H1 (cell line): Measurements from ENCODE around the gene MUC5B. TPM values are rescaled to one million over a fixed set of nuclear protein-coding genes. Genes with fewer than 3 reads are reported as not detected.

Experiments
- CTCF ChIA-PET: fragments of 300-600 bp; sonication (Branson Sonifier 250); formaldehyde crosslinking; loops from one replicate; lab custom pipeline; 2021; ENCODE audit not compliant: partially characterized antibody; lab: Charles Lee
- POLR2A ChIA-PET: fragments of 300-600 bp; sonication (Branson Sonifier 250); formaldehyde crosslinking; loops from one replicate; lab custom pipeline; 2021; ENCODE audit warnings: inconsistent platforms; ENCODE audit not compliant: partially characterized antibody; lab: Charles Lee
- DNase-seq, 2 experiments: peaks; one replicate each; pipeline versions ENCODE4 v3.0.0 to v3.0.0-alpha.2; 2010 to 2022; ENCODE audit warnings: low spot score in 2 of 2, low read depth in 1 of 2, mixed read lengths in 1 of 2
- FAIRE-seq: peaks from 2 replicates; lab custom pipeline; 2011; peaks lifted over from hg19 to GRCh38; lab: Jason Lieb, UNC
- H2AFZ ChIP-seq: 2 replicates; pipeline ENCODE4 v1.8.1; 2012; ENCODE audit warnings: low read length, inconsistent platforms
- H2AK5ac ChIP-seq: 2 replicates; pipeline ENCODE4 v1.6.1; 2013; ENCODE audit warnings: low read depth, low read length
- H2BK120ac ChIP-seq: replicated peaks from 2 replicates; pipeline ENCODE3; 2013; ENCODE audit warnings: low read depth, low read length, inconsistent platforms
- H2BK12ac ChIP-seq: 2 replicates; pipeline ENCODE4 v1.6.1; 2013; ENCODE audit warnings: low read depth, low read length
- H2BK15ac ChIP-seq: 2 replicates; pipeline ENCODE4 v1.6.1; 2013; ENCODE audit warnings: low read length
- H2BK20ac ChIP-seq: 2 replicates; pipeline ENCODE4 v1.6.1; 2013; ENCODE audit warnings: low read length
- H2BK5ac ChIP-seq: 2 replicates; pipeline ENCODE4 v1.6.1; 2013; ENCODE audit warnings: low read depth, low read length
- H3K14ac ChIP-seq: 2 replicates; pipeline ENCODE4 v1.6.1; 2013; ENCODE audit warnings: inconsistent platforms; ENCODE audit not compliant: insufficient read length
- H3K18ac ChIP-seq: 2 replicates; pipeline ENCODE4 v1.6.1; 2013; ENCODE audit warnings: low read length; ENCODE audit errors: extremely low read depth
- H3K23ac ChIP-seq: 2 replicates; pipeline ENCODE4 v1.6.1; 2013; ENCODE audit warnings: inconsistent platforms; ENCODE audit not compliant: insufficient read length
- H3K23me2 ChIP-seq: 2 replicates; pipeline ENCODE4 v1.6.1; 2013; ENCODE audit warnings: low read depth, low read length
- H3K27ac ChIP-seq: 2 replicates; pipeline ENCODE4 v1.6.1; 2011; ENCODE audit warnings: low read depth, low read length, inconsistent platforms
- H3K27me3 ChIP-seq, 4 experiments: replicated peaks in 1 of 4; 1 replicate in 1 of 4; 2 replicates in 3 of 4; pipeline versions ENCODE4 v1.6.1 to v1.8.1; 2011 to 2013; ENCODE audit warnings: low read length in 3 of 4, mild to moderate bottlenecking in 3 of 4, inconsistent platforms in 2 of 4, mixed read lengths in 2 of 4, moderate library complexity in 1 of 4; ENCODE audit not compliant: control insufficient read depth in 3 of 4, insufficient read depth in 3 of 4; ENCODE audit errors: extremely low read depth in 1 of 4
- H3K36me3 ChIP-seq, 4 experiments: 2 replicates each; pipeline versions ENCODE4 v1.6.1 to v1.8.1; 2011 to 2013; ENCODE audit warnings: mild to moderate bottlenecking in 4 of 4, low read length in 3 of 4, moderate library complexity in 2 of 4, control low read depth in 1 of 4, inconsistent platforms in 1 of 4; ENCODE audit not compliant: insufficient read depth in 4 of 4, control insufficient read depth in 2 of 4
- H3K4ac ChIP-seq: replicated peaks from 2 replicates; pipeline ENCODE3; 2013; ENCODE audit warnings: low read length, low read depth, mixed read lengths, inconsistent platforms; ENCODE audit not compliant: insufficient read length
- H3K4me1 ChIP-seq, 4 experiments: replicated peaks in 1 of 4; 1 replicate in 1 of 4; 2 replicates in 3 of 4; pipeline versions ENCODE4 v1.6.1 to v1.8.1; 2011 to 2013; ENCODE audit warnings: low read length in 3 of 4, inconsistent platforms in 2 of 4, mixed read lengths in 1 of 4; ENCODE audit not compliant: insufficient read depth in 4 of 4, control insufficient read depth in 3 of 4
- H3K4me2 ChIP-seq, 2 experiments: 2 replicates each; pipeline versions ENCODE4 v1.6.1 to v1.8.1; 2011 to 2013; ENCODE audit warnings: low read depth in 2 of 2, low read length in 2 of 2, control low read depth in 1 of 2, inconsistent platforms in 1 of 2, mild to moderate bottlenecking in 1 of 2; ENCODE audit not compliant: insufficient read depth in 1 of 2
- H3K4me3 ChIP-seq, 4 experiments: fragments of 200-600, 300-600 bp in 1 of 4; sonication (generic), shearing (Covaris generic), sonication (Bioruptor Twin) in 1 of 4; 2 replicates each; pipeline versions ENCODE4 v1.5.1 to v1.8.1; 2011 to 2016; ENCODE audit warnings: low read length in 4 of 4, low read depth in 3 of 4, control low read depth in 2 of 4, inconsistent platforms in 2 of 4, mild to moderate bottlenecking in 2 of 4, mixed read lengths in 1 of 4, moderate library complexity in 1 of 4; ENCODE audit not compliant: insufficient read depth in 2 of 4; ENCODE audit errors: extremely low read depth in 1 of 4
- H3K56ac ChIP-seq: replicated peaks from 2 replicates; pipeline ENCODE3; 2013; ENCODE audit warnings: low read depth, mild to moderate bottlenecking, mixed read lengths, low read length, inconsistent platforms; ENCODE audit not compliant: insufficient read length
- H3K79me1 ChIP-seq: 2 replicates; pipeline ENCODE4 v1.6.1; 2013; ENCODE audit warnings: low read depth, low read length, control low read depth
- H3K79me2 ChIP-seq, 2 experiments: 2 replicates each; pipeline versions ENCODE4 v1.6.1 to v1.8.1; 2012 to 2013; ENCODE audit warnings: low read length in 2 of 2, mild to moderate bottlenecking in 2 of 2, inconsistent platforms in 1 of 2; ENCODE audit not compliant: insufficient read depth in 2 of 2, control insufficient read depth in 1 of 2
- H3K9ac ChIP-seq, 4 experiments: replicated peaks in 1 of 4; 1 replicate in 1 of 4; 2 replicates in 3 of 4; pipeline versions ENCODE4 v1.6.1 to v1.8.1; 2011 to 2013; ENCODE audit warnings: low read depth in 3 of 4, low read length in 3 of 4, control low read depth in 2 of 4, mild to moderate bottlenecking in 2 of 4, moderate library complexity in 2 of 4, inconsistent platforms in 1 of 4; ENCODE audit errors: extremely low read depth in 1 of 4
- H3K9me3 ChIP-seq, 2 experiments: 2 replicates each; pipeline versions ENCODE4 v1.6.1 to v1.8.1; 2012 to 2013; ENCODE audit warnings: mild to moderate bottlenecking in 2 of 2, moderate library complexity in 2 of 2, control low read depth in 1 of 2, inconsistent platforms in 1 of 2, low read depth in 1 of 2, low read length in 1 of 2, mixed read lengths in 1 of 2; ENCODE audit not compliant: insufficient read depth in 2 of 2
- H4K20me1 ChIP-seq, 2 experiments: replicated peaks in 1 of 2; 2 replicates each; pipeline versions ENCODE3 to v1.8.1; 2011 to 2013; ENCODE audit warnings: inconsistent platforms in 2 of 2, low read length in 2 of 2, mild to moderate bottlenecking in 1 of 2; ENCODE audit not compliant: insufficient read depth in 2 of 2, control insufficient read depth in 1 of 2
- H4K5ac ChIP-seq: 2 replicates; pipeline ENCODE4 v1.6.1; 2013; ENCODE audit warnings: low read length, low read depth, mixed read lengths, inconsistent platforms; ENCODE audit not compliant: insufficient read length
- H4K8ac ChIP-seq: 2 replicates; pipeline ENCODE4 v1.8.0; 2013; ENCODE audit warnings: mild to moderate bottlenecking, moderate library complexity, low read length, inconsistent platforms; ENCODE audit not compliant: insufficient read depth; ENCODE audit errors: extremely low read depth
- H4K91ac ChIP-seq: replicated peaks from 2 replicates; pipeline ENCODE3; 2013; ENCODE audit warnings: low read length, mixed read lengths, inconsistent platforms; ENCODE audit not compliant: insufficient read length
- EP300 ChIP-seq, 2 experiments: IDR thresholded peaks; 1 replicate in 1 of 2; 2 replicates in 1 of 2; pipeline ENCODE4 v1.6.1; 2011 to 2012; ENCODE audit warnings: low read depth in 2 of 2, low read length in 2 of 2, mild to moderate bottlenecking in 2 of 2, borderline replicate concordance in 1 of 2, inconsistent platforms in 1 of 2, moderate library complexity in 1 of 2
- HDAC6 ChIP-seq: IDR thresholded peaks from one replicate; pipeline ENCODE4 v1.7.1; 2012; ENCODE audit warnings: low read depth, mild to moderate bottlenecking, inconsistent platforms, low read length, moderate library complexity
- NANOG ChIP-seq: IDR thresholded peaks from 2 replicates; pipeline ENCODE4 v1.6.1; 2011; ENCODE audit warnings: low read length, low read depth, mild to moderate bottlenecking, inconsistent platforms; ENCODE audit not compliant: insufficient read depth, poor library complexity, severe bottlenecking
- WGBS, 2 experiments: shearing (Covaris generic) in 1 of 2; methylation state at CpG; one replicate each; pipeline versions ENCODE4 v1.1.6 to v1.1.7; 2013 to 2015; ENCODE audit warnings: low lambda C conversion rate in 2 of 2, mixed read lengths in 2 of 2, inconsistent platforms in 1 of 2, low coverage in 1 of 2, missing lambda C conversion rate in 1 of 2; ENCODE audit not compliant: insufficient replicate concordance in 2 of 2, insufficient coverage in 1 of 2, insufficient read length in 1 of 2; ENCODE audit errors: extremely low coverage in 1 of 2, missing lambda C conversion rate in 1 of 2; 5-methylcytosine and 5-hydroxymethylcytosine counted together
- polyA plus RNA-seq, 7 experiments: library from polyadenylated mRNA; depleted of rRNA in 3 of 7; stranded (reverse) in 5 of 7; unstranded in 2 of 7; fragments of >200 nt in 5 of 7; fragments of 200-250 nt in 2 of 7; gene quantifications; 1 replicate in 5 of 7; 2 replicates in 1 of 7; 4 replicates in 1 of 7; pipeline versions ENCODE4 v1.2.1 to v1.2.3, GENCODE V29; 2011 to 2013; ENCODE audit warnings: missing spikeins in 2 of 7, mixed read lengths in 2 of 7
- total RNA-seq: library from RNA; stranded (reverse); fragmentation: NEBNext Ultra II Directional; extraction: Animal tissue kit (Norgen Biotek cat#: 25700); gene quantifications from 2 replicates; pipeline ENCODE4 v1.2.1, GENCODE V29; 2021

MUC5B gene
- total and polyA plus RNA-seq, 2 of the 8 experiments (the other 6 are each of a cell fraction or from before 2014, with no cell fraction given): 0.02 to 0.03 TPM

DNA sequence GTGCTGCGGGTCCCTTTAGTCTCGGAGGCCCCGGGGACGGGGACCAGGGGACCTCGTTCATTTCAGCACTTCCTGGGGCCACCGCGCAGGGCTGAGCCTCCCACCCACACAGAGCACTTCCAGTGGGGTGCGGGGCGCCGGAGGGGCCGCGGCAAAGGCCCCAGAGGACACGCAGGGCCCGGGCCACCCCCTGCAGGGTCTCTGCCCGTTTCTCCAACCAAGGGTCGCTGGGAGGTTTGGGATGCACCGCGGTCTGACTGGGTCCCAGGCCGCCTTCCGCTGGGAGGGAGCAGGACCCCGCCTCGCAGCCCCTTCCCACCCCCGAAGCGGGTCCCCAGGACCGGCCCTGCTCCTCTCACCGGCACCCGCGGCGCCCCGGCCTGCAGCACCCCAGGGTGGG, 49.1 kb downstream of the MUC5B start:
- H4K5ac ChIP-seq: no peak overlapping the region
- TF ChIP-seq HDAC6: no peak
- no peak for TF ChIP-seq NANOG
- TF ChIP-seq EP300 (IDR thresholded peaks at IDR 0.05; ENCODE audit: borderline replicate concordance in 1 of 2, low read depth in 2 of 2, low read length in 2 of 2): no peak
- no peak overlapping the region for H3K4me2 ChIP-seq
- H3K4me1 ChIP-seq: no peaks in the 10 kb centered on the region
- peaks cover 2 to 9% (median 8%) of the 10 kb centered on the region in 4 experiments; a peak in 5 of 8 replicates for H3K36me3 ChIP-seq
- no peak overlapping the region for H2BK5ac ChIP-seq
- H3K79me1 ChIP-seq: no peaks in the 10 kb centered on the region
- no peak overlapping the region for H3K18ac ChIP-seq
- FAIRE-seq (no peak), DNase-seq (no peak)
- H3K56ac ChIP-seq: no peak overlapping the region
- H3K4me3 ChIP-seq: no peak overlapping the region
- H4K91ac ChIP-seq: no peak overlapping the region
- no peak overlapping the region for H2BK15ac ChIP-seq
- peaks cover 0 to 2% of the 10 kb centered on the region in 2 experiments for H4K20me1 ChIP-seq
- 96% methylated on average over 14 of the region's 30 CpGs; no CpG with 5 or more reads in 1 of the 2 experiments for WGBS, 2 experiments
- no peak overlapping the region for H2AFZ ChIP-seq
- H3K14ac ChIP-seq: no peak overlapping the region
- H3K23me2 ChIP-seq: no peaks in the 10 kb centered on the region
- H2BK12ac ChIP-seq: no peak overlapping the region
- H3K23ac ChIP-seq: no peak overlapping the region
- no peak overlapping the region for H2BK20ac ChIP-seq
- H3K4ac ChIP-seq: no peak overlapping the region
- no peak overlapping the region for H3K27ac ChIP-seq
- no peak overlapping the region for H3K9ac ChIP-seq
- no peaks in the 10 kb centered on the region for H3K79me2 ChIP-seq
- no peak overlapping the region for H2BK120ac ChIP-seq
- H2AK5ac ChIP-seq: no peak overlapping the region
- H3K27me3 ChIP-seq: no peaks in the 10 kb centered on the region
- no peaks in the 10 kb centered on the region; a peak in 1 of 4 replicates for H3K9me3 ChIP-seq
- ChIA-PET CTCF (interaction anchor here (0.6 kb wide), 1 partner anchor 869 kb away, joined by 3 read pairs; no protein-coding TSS in a partner anchor), POLR2A (no interaction called here)
- no peak overlapping the region for H4K8ac ChIP-seq
